OCI-LY1 (cell line): ENCODE results near the gene RPL21.

ENCODE experiments used
- H2AFZ ChIP-seq: fragments of 200-600 bp; sonication (generic), shearing (Covaris generic); 2 replicates; pipeline ENCODE4 v1.6.0; 2014; ENCODE audit warnings: antibody characterized with exemption, mild to moderate bottlenecking, low read length
- H3F3A ChIP-seq: fragments of 200-600 bp; sonication (generic), shearing (Covaris generic); 2 replicates; pipeline ENCODE4 v1.6.0; 2014; ENCODE audit warnings: mild to moderate bottlenecking, antibody characterized with exemption, low read length, moderate library complexity; ENCODE audit not compliant: insufficient read depth
- H3K27ac ChIP-seq: fragments of 200-600 bp; sonication (generic); 2 replicates; pipeline ENCODE4 v1.5.1; 2014; ENCODE audit warnings: low read length, mixed run types, mild to moderate bottlenecking, low read depth; ENCODE audit not compliant: poor library complexity, severe bottlenecking
- H3K27me3 ChIP-seq: fragments of 200-600 bp; sonication (generic); 2 replicates; pipeline ENCODE4 v1.6.0; 2014; ENCODE audit warnings: antibody characterized with exemption, mild to moderate bottlenecking, low read length, moderate library complexity; ENCODE audit not compliant: insufficient read depth
- H3K36me3 ChIP-seq: fragments of 200-600 bp; sonication (generic); 2 replicates; pipeline ENCODE4 v1.6.1; 2014; ENCODE audit warnings: mild to moderate bottlenecking, antibody characterized with exemption, low read length, moderate library complexity, mixed read lengths; ENCODE audit not compliant: insufficient read depth
- H3K4me1 ChIP-seq: fragments of 200-600 bp; sonication (generic); 2 replicates; pipeline ENCODE4 v1.5.1; 2014; ENCODE audit warnings: mild to moderate bottlenecking, low read length, moderate library complexity; ENCODE audit not compliant: insufficient read depth, severe bottlenecking
- H3K4me2 ChIP-seq: fragments of 200-600 bp; sonication (generic), shearing (Covaris generic); 2 replicates; pipeline ENCODE4 v1.6.1; 2014; ENCODE audit warnings: low read length
- H3K4me3 ChIP-seq: fragments of 200-600 bp; sonication (generic); 2 replicates; pipeline ENCODE4 v1.5.1; 2014; ENCODE audit warnings: low read length, low read depth, mild to moderate bottlenecking, mixed read lengths; ENCODE audit not compliant: poor library complexity, severe bottlenecking
- H3K79me2 ChIP-seq: fragments of 200-600 bp; shearing (Covaris generic); 2 replicates; pipeline ENCODE4 v1.6.1; 2016; ENCODE audit warnings: mixed run types, low read length, mixed read lengths; ENCODE audit not compliant: insufficient read depth
- H3K9ac ChIP-seq: fragments of 200-600 bp; sonication (generic), shearing (Covaris generic); 2 replicates; pipeline ENCODE4 v1.6.1; 2014; ENCODE audit warnings: mild to moderate bottlenecking, low read length, mixed read lengths
- H3K9me2 ChIP-seq: fragments of 200-600 bp; sonication (generic), shearing (Covaris generic); 2 replicates; pipeline ENCODE4 v1.6.1; 2014; ENCODE audit warnings: low read depth, mild to moderate bottlenecking, low read length, mixed read lengths
- H3K9me3 ChIP-seq: fragments of 200-600 bp; shearing (Covaris generic); 2 replicates; pipeline ENCODE4 v1.6.1; 2014; ENCODE audit warnings: low read length, mixed read lengths
- H4K20me1 ChIP-seq: fragments of 200-600 bp; sonication (generic), shearing (Covaris generic); 2 replicates; pipeline ENCODE4 v1.6.0; 2016; ENCODE audit warnings: mild to moderate bottlenecking, low read length; ENCODE audit not compliant: insufficient read depth
- EZH2 ChIP-seq: fragments of 200-600 bp; sonication (generic), shearing (Covaris generic); IDR thresholded peaks from 2 replicates; pipeline ENCODE4 v1.8.0; 2017; ENCODE audit warnings: borderline replicate concordance, mixed run types, mild to moderate bottlenecking, antibody characterized with exemption, low read length, moderate library complexity, mixed read lengths
- TF ChIP-seq, protein P1 (sequence below): fragments of 200-600 bp; sonication (generic), shearing (Covaris generic); IDR thresholded peaks from 2 replicates; pipeline ENCODE4 v1.5.1; 2017; ENCODE audit warnings: mild to moderate bottlenecking, antibody characterized with exemption, low read length, moderate library complexity, mixed read lengths

The RPL21 gene

DNA sequence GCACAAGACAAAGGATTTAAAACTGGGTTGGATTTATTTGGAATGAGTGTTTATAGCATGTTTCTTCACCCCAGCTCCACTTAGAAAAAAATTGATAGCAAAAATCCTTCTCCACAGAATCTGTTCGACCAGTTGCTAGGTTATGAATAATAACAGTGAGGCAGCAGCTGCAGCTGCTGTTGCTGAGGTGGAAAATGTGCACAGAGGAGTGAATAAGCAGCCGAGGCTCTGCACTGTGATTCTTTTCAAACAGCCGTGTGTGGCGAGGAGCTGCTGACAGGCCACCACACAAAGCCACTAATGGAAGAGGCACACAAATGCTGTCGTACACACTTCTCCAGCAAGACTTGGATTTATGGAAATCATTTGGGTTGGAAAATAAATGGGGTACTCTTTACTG lies 12.8 kb downstream of the RPL21 start:
- Histone ChIP-seq H3K36me3 (peaks cover 25% of the 10 kb centered on the region; the same call in 1 of the 2 replicates), H3K9ac (no peak overlapping the region), H3K9me2 (no peaks in the 10 kb centered on the region), H4K20me1 (0 out of 2 replicates have a peak, but pooled peaks cover 3% of the 10 kb centered on the region), H3K79me2 (no peaks in the 10 kb centered on the region), H3K27ac (no peak overlapping the region), H3K4me1 (peaks cover 14% of the 10 kb centered on the region), H3K4me2 (no peak overlapping the region), H3F3A (peaks cover 10% of the 10 kb centered on the region), H2AFZ (no peak overlapping the region), H3K9me3 (no peaks in the 10 kb centered on the region), H3K4me3 (no peak overlapping the region), H3K27me3 (no peaks in the 10 kb centered on the region)
- TF ChIP-seq, protein P1, sequence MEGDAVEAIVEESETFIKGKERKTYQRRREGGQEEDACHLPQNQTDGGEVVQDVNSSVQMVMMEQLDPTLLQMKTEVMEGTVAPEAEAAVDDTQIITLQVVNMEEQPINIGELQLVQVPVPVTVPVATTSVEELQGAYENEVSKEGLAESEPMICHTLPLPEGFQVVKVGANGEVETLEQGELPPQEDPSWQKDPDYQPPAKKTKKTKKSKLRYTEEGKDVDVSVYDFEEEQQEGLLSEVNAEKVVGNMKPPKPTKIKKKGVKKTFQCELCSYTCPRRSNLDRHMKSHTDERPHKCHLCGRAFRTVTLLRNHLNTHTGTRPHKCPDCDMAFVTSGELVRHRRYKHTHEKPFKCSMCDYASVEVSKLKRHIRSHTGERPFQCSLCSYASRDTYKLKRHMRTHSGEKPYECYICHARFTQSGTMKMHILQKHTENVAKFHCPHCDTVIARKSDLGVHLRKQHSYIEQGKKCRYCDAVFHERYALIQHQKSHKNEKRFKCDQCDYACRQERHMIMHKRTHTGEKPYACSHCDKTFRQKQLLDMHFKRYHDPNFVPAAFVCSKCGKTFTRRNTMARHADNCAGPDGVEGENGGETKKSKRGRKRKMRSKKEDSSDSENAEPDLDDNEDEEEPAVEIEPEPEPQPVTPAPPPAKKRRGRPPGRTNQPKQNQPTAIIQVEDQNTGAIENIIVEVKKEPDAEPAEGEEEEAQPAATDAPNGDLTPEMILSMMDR = no peak
- TF ChIP-seq EZH2 = no peak

DNA sequence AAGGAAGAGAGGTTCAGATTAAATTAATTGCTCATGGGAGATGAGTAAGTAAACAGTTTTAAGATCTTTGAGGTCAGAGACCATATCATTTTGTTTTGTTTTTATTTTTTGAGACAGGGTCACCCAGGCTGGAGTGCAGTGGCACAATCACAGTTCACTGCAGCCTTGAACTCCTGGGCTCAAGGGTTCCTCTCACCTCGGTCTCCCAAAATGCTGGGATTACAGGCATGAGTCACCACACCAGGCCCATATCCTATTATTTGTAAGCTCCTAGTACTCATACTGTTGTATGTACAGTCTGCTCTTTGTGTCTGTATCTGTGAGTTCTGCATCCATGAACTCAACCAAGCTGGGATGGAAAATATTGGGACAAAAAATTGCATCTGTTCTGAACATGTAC lies 13.3 kb downstream of the RPL21 start:
- Histone ChIP-seq H3K4me3 (no peak overlapping the region), H2AFZ (no peak overlapping the region), H3F3A (peaks cover 6% of the 10 kb centered on the region; the same call in 1 of the 2 replicates), H3K27ac (no peak overlapping the region), H3K36me3 (peaks cover 20% of the 10 kb centered on the region; the same call in 1 of the 2 replicates), H3K9me2 (no peaks in the 10 kb centered on the region), H4K20me1 (0 out of 2 replicates have a peak, but pooled peaks cover 3% of the 10 kb centered on the region), H3K27me3 (no peaks in the 10 kb centered on the region), H3K9me3 (no peaks in the 10 kb centered on the region), H3K79me2 (no peaks in the 10 kb centered on the region), H3K4me1 (peaks cover 10% of the 10 kb centered on the region), H3K4me2 (no peak overlapping the region), H3K9ac (no peak overlapping the region)
- TF ChIP-seq, protein P1 = no peak
- no peak for TF ChIP-seq EZH2

DNA sequence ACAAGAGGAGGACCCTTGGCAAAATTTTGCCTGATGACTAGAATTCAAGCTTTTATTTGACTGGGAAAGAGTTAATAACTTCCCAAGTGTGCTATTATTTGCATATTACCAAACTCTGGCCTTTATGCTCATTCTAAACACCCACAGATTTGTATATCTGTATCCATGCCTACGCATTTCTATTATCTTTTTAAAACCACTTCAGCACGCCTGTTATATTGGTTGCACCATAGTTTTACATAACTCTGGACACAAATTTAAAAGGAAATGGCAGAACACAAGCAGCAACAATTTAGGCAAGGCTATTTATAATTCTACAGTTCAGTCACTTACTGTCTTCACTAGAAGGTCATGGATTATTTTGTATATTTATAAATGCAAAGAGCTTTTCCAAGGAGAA lies 15.6 kb downstream of the RPL21 start:
- no peaks in the 10 kb centered on the region for H3K9me2 ChIP-seq
- no peak overlapping the region for H3K27ac ChIP-seq
- H3K79me2 ChIP-seq = no peaks in the 10 kb centered on the region
- H3K4me2 ChIP-seq = no peak overlapping the region
- H4K20me1 ChIP-seq = 0 out of 2 replicates have a peak, but pooled peaks cover 3% of the 10 kb centered on the region
- H3K4me3 ChIP-seq = no peak overlapping the region
- no peaks in the 10 kb centered on the region for H3K27me3 ChIP-seq
- H3K4me1 ChIP-seq = peaks cover 23% of the 10 kb centered on the region
- 0 out of 2 replicates have a peak, but pooled peaks cover 3% of the 10 kb centered on the region for H3K36me3 ChIP-seq
- no peak overlapping the region for H3K9ac ChIP-seq
- H3K9me3 ChIP-seq = no peaks in the 10 kb centered on the region
- TF ChIP-seq, protein P1 = no peak
- TF ChIP-seq EZH2 = no peak
- H2AFZ ChIP-seq = no peak overlapping the region
- peaks cover 6% of the 10 kb centered on the region; the same call in 1 of the 2 replicates for H3F3A ChIP-seq
